Mesendoderm (in vitro differentiated cells): ENCODE measurements around the gene SUGCT.
"Not testable (repeated sequence)": the region's sequence is repeated elsewhere in the genome, so short reads cannot be mapped to it uniquely, and the experiment has no call there.

Experiments
- DNase-seq: peaks from one replicate; pipeline ENCODE4 v3.0.0; 2013
- H2AK5ac ChIP-seq: 2 replicates; pipeline ENCODE4 v1.6.1; 2013; ENCODE audit warnings: low read length, inconsistent platforms
- H2BK120ac ChIP-seq: 2 replicates; pipeline ENCODE4 v1.6.1; 2013; ENCODE audit warnings: low read depth, mild to moderate bottlenecking, low read length, moderate library complexity, mixed read lengths
- H2BK15ac ChIP-seq: replicated peaks from 2 replicates; pipeline ENCODE4 v1.6.1; 2013; ENCODE audit warnings: low read depth, mild to moderate bottlenecking, moderate library complexity
- H2BK5ac ChIP-seq: 2 replicates; pipeline ENCODE4 v1.6.1; 2013; ENCODE audit warnings: low read length, inconsistent platforms
- H3K18ac ChIP-seq: 2 replicates; pipeline ENCODE4 v1.6.1; 2013; ENCODE audit warnings: mild to moderate bottlenecking, low read length, mixed read lengths
- H3K23ac ChIP-seq: one replicate; pipeline ENCODE4 v1.6.1; 2013; ENCODE audit warnings: low read length
- H3K27ac ChIP-seq: 2 replicates; pipeline ENCODE4 v1.5.1; 2013; ENCODE audit warnings: low read depth, mild to moderate bottlenecking, inconsistent platforms, low read length, moderate library complexity
- H3K27me3 ChIP-seq: 2 replicates; pipeline ENCODE4 v1.6.1; 2013; ENCODE audit warnings: low read length, control low read depth, mild to moderate bottlenecking, inconsistent platforms; ENCODE audit not compliant: insufficient read depth, poor library complexity
- H3K36me3 ChIP-seq: 2 replicates; pipeline ENCODE4 v1.6.1; 2013; ENCODE audit warnings: low read length, inconsistent platforms; ENCODE audit not compliant: control insufficient read depth, insufficient read depth
- H3K4ac ChIP-seq: one replicate; pipeline ENCODE4 v1.6.1; 2013; ENCODE audit warnings: low read depth, mild to moderate bottlenecking, low read length, moderate library complexity
- H3K4me1 ChIP-seq: 2 replicates; pipeline ENCODE4 v1.6.1; 2013; ENCODE audit warnings: low read depth, low read length, inconsistent platforms; ENCODE audit not compliant: control insufficient read depth
- H3K4me2 ChIP-seq: 2 replicates; pipeline ENCODE4 v1.6.1; 2013; ENCODE audit warnings: low read length
- H3K4me3 ChIP-seq: 2 replicates; pipeline ENCODE4 v1.5.1; 2013; ENCODE audit warnings: mild to moderate bottlenecking, low read length
- H3K56ac ChIP-seq: one replicate; pipeline ENCODE4 v1.6.1; 2013; ENCODE audit warnings: low read length
- H3K79me1 ChIP-seq: 2 replicates; pipeline ENCODE4 v1.6.1; 2013; ENCODE audit warnings: low read length, inconsistent platforms
- H3K79me2 ChIP-seq: 2 replicates; pipeline ENCODE4 v1.6.1; 2013; ENCODE audit warnings: mild to moderate bottlenecking, low read length; ENCODE audit not compliant: control insufficient read depth, insufficient read depth
- H3K9ac ChIP-seq: 2 replicates; pipeline ENCODE4 v1.6.1; 2013; ENCODE audit warnings: low read length, inconsistent platforms
- H4K5ac ChIP-seq: one replicate; pipeline ENCODE4 v1.6.1; 2013; ENCODE audit warnings: low read length
- H4K8ac ChIP-seq: one replicate; pipeline ENCODE4 v1.6.1; 2013; ENCODE audit warnings: low read depth, mild to moderate bottlenecking, control low read depth, low read length, moderate library complexity
- WGBS: extraction: QIAGEN DNeasy Blood & Tissue Kit; methylation state at CpG from one replicate; pipeline ENCODE4 v1.1.7; 2013; ENCODE audit warnings: low lambda C conversion rate, missing lambda C conversion rate; ENCODE audit not compliant: insufficient coverage; ENCODE audit errors: extremely low coverage; 5-methylcytosine and 5-hydroxymethylcytosine counted together

SUGCT gene

GRCh38 chr7:40115936-40116335 is 18.9 kb upstream of the SUGCT start:
- no peak overlapping the region for H3K23ac ChIP-seq
- no peaks in the 10 kb centered on the region for H3K27me3 ChIP-seq
- no peaks in the 10 kb centered on the region for H3K79me2 ChIP-seq
- H4K8ac ChIP-seq: no peak overlapping the region
- no peak overlapping the region for H2AK5ac ChIP-seq
- DNase-seq: no peak
- no peak overlapping the region for H3K27ac ChIP-seq
- H3K79me1 ChIP-seq: no peaks in the 10 kb centered on the region
- H2BK5ac ChIP-seq: no peak overlapping the region
- H2BK120ac ChIP-seq: no peak overlapping the region
- no peak overlapping the region for H3K4me2 ChIP-seq
- H3K18ac ChIP-seq: no peak overlapping the region
- no peak overlapping the region for H4K5ac ChIP-seq
- H2BK15ac ChIP-seq: no peak overlapping the region
- no peaks in the 10 kb centered on the region for H3K4me1 ChIP-seq
- H3K4me3 ChIP-seq: no peak overlapping the region
- H3K4ac ChIP-seq: no peak overlapping the region
- H3K56ac ChIP-seq: no peak overlapping the region
- WGBS: no CpG with 5 or more reads among the region's 2 CpGs
- H3K36me3 ChIP-seq: no peaks in the 10 kb centered on the region
- no peak overlapping the region for H3K9ac ChIP-seq

- H3K4ac ChIP-seq, H4K5ac ChIP-seq, DNase-seq, H2BK5ac ChIP-seq, H3K4me1 ChIP-seq, H3K36me3 ChIP-seq, H2BK15ac ChIP-seq, H3K79me2 ChIP-seq, H2AK5ac ChIP-seq, H3K4me3 ChIP-seq, H3K23ac ChIP-seq, H3K4me2 ChIP-seq, H2BK120ac ChIP-seq, H3K9ac ChIP-seq, H3K56ac ChIP-seq, H3K18ac ChIP-seq, H4K8ac ChIP-seq, H3K27ac ChIP-seq, H3K79me1 ChIP-seq, H3K27me3 ChIP-seq: not testable (repeated sequence)
- WGBS: no CpG with 5 or more reads among the region's 9 CpGs
These were observed 17.6 kb upstream of the SUGCT start for GRCh38 chr7:40117199-40117598.

GRCh38 chr7:40118201-40118600 is 16.6 kb upstream of the SUGCT start:
- not testable (repeated sequence) for H3K4me2 ChIP-seq, H3K79me2 ChIP-seq, H3K36me3 ChIP-seq, H3K56ac ChIP-seq, H3K27me3 ChIP-seq, H3K4me3 ChIP-seq, DNase-seq, H3K18ac ChIP-seq, H4K5ac ChIP-seq, H2BK5ac ChIP-seq, H4K8ac ChIP-seq, H2BK120ac ChIP-seq, H3K4me1 ChIP-seq, H3K9ac ChIP-seq, H3K27ac ChIP-seq, H2BK15ac ChIP-seq, H3K23ac ChIP-seq, H3K79me1 ChIP-seq, H3K4ac ChIP-seq, H2AK5ac ChIP-seq
- WGBS: no CpG with 5 or more reads among the region's 7 CpGs

- no peak overlapping the region for H3K27ac ChIP-seq
- peak; percentile 86 for DNase-seq
- no peak overlapping the region for H3K56ac ChIP-seq
- no peaks in the 10 kb centered on the region for H3K36me3 ChIP-seq
- no peak overlapping the region for H2AK5ac ChIP-seq
- H3K27me3 ChIP-seq: no peaks in the 10 kb centered on the region
- H3K4ac ChIP-seq: no peak overlapping the region
- H3K4me1 ChIP-seq: no peaks in the 10 kb centered on the region
- no peak overlapping the region for H4K8ac ChIP-seq
- no peak overlapping the region for H2BK120ac ChIP-seq
- no peak overlapping the region for H2BK15ac ChIP-seq
- no CpG with 5 or more reads among the region's 5 CpGs for WGBS
- no peak overlapping the region for H3K9ac ChIP-seq
- H2BK5ac ChIP-seq: no peak overlapping the region
- no peak overlapping the region for H3K4me2 ChIP-seq
- no peak overlapping the region for H3K4me3 ChIP-seq
- no peaks in the 10 kb centered on the region for H3K79me2 ChIP-seq
- H4K5ac ChIP-seq: no peak overlapping the region
- H3K23ac ChIP-seq: no peak overlapping the region
- no peaks in the 10 kb centered on the region for H3K79me1 ChIP-seq
- no peak overlapping the region for H3K18ac ChIP-seq
These were observed 14.8 kb upstream of the SUGCT start for GRCh38 chr7:40120020-40120419.

GRCh38 chr7:40122100-40122939 is 12.5 kb upstream of the SUGCT start:
- not testable (repeated sequence) for H3K9ac ChIP-seq, H3K79me1 ChIP-seq, H2AK5ac ChIP-seq, H3K4ac ChIP-seq, H3K18ac ChIP-seq, H3K56ac ChIP-seq, H3K79me2 ChIP-seq, H3K23ac ChIP-seq, H4K8ac ChIP-seq, H3K36me3 ChIP-seq, H2BK15ac ChIP-seq, H3K4me2 ChIP-seq, H4K5ac ChIP-seq, H3K4me1 ChIP-seq, H2BK5ac ChIP-seq, H3K4me3 ChIP-seq, DNase-seq, H3K27ac ChIP-seq, H2BK120ac ChIP-seq, H3K27me3 ChIP-seq
- WGBS: no CpG with 5 or more reads among the region's 14 CpGs

GRCh38 chr7:40122940-40123254 is 11.9 kb upstream of the SUGCT start:
- H3K56ac ChIP-seq: no peak overlapping the region
- no peak overlapping the region for H2BK15ac ChIP-seq
- no peak for DNase-seq
- H2BK5ac ChIP-seq: no peak overlapping the region
- H3K4me1 ChIP-seq: no peaks in the 10 kb centered on the region
- WGBS: no CpG with 5 or more reads among the region's 2 CpGs
- H4K5ac ChIP-seq: no peak overlapping the region
- H3K27me3 ChIP-seq: no peaks in the 10 kb centered on the region
- no peak overlapping the region for H3K23ac ChIP-seq
- no peaks in the 10 kb centered on the region for H3K36me3 ChIP-seq
- H3K4me2 ChIP-seq: no peak overlapping the region
- peaks cover under 1% of the 10 kb centered on the region for H3K79me1 ChIP-seq
- no peak overlapping the region for H3K4me3 ChIP-seq
- H3K9ac ChIP-seq: no peak overlapping the region
- no peak overlapping the region for H3K4ac ChIP-seq
- H3K79me2 ChIP-seq: no peaks in the 10 kb centered on the region
- no peak overlapping the region for H2BK120ac ChIP-seq
- H3K27ac ChIP-seq: no peak overlapping the region
- H3K18ac ChIP-seq: no peak overlapping the region
- no peak overlapping the region for H2AK5ac ChIP-seq
- H4K8ac ChIP-seq: no peak overlapping the region
